A549 (cell line): Measurements from ENCODE around the gene PDE6C. TPM values are rescaled to one million over a fixed set of nuclear protein-coding genes. Genes with fewer than 3 reads are reported as not detected.
A peak's percentile ranks its signal among the peaks of the same experiment; 100 is the strongest.
"Not testable (repeated sequence)": the region's sequence is repeated elsewhere in the genome, so short reads cannot be mapped to it uniquely, and the experiment has no call there.

Experiments used
- ATAC-seq, 2 experiments: fragments of 200-7000 bp in 1 of 2; fragments of >200 bp in 1 of 2; cut with Nextera tagmentation in 1 of 2; cut with Tn5 transposase in 1 of 2; 3 replicates each; pipeline versions ENCODE4 v1.8.0 to v1.9.1; 2018 to 2020; ENCODE audit warnings: mild to moderate bottlenecking in 1 of 2, moderate library complexity in 1 of 2
- CTCF ChIA-PET: fragments of 300-600 bp; sonication (Branson Sonifier 250); formaldehyde crosslinking; extraction: SDS; loops from one replicate; lab custom pipeline; 2021; ENCODE audit warnings: antibody characterized with exemption, inconsistent platforms; lab: Yijun Ruan, JAX
- POLR2A ChIA-PET: fragments of 350-600 bp; formaldehyde crosslinking; extraction: SDS; loops from one replicate; lab custom pipeline; 2021; ENCODE audit warnings: antibody characterized with exemption, inconsistent platforms; lab: Yijun Ruan, JAX
- DNase-seq, 2 experiments: peaks; one replicate each; pipeline versions ENCODE4 v3.0.0 to v3.0.0-alpha.2; 2011 to 2016; ENCODE audit warnings: low read depth in 1 of 2, low spot score in 1 of 2
- FAIRE-seq: peaks from 2 replicates; lab custom pipeline; 2011; peaks lifted over from hg19 to GRCh38; lab: Jason Lieb, UNC
- H3K27ac ChIP-seq, 2 experiments: fragments of >200 bp; sonication (Bioruptor Twin); formaldehyde crosslinking; 3 replicates each; pipeline ENCODE4 v1.5.1; 2016 to 2017
- H3K4me1 ChIP-seq: fragments of >200 bp; sonication (Bioruptor Twin); formaldehyde crosslinking; 3 replicates; pipeline ENCODE4 v1.6.1; 2016
- H3K4me2 ChIP-seq: fragments of >200 bp; sonication (Bioruptor Twin); formaldehyde crosslinking; 3 replicates; pipeline ENCODE4 v1.6.1; 2016
- H3K4me3 ChIP-seq: fragments of >200 bp; sonication (Bioruptor Twin); formaldehyde crosslinking; 3 replicates; pipeline ENCODE4 v1.5.1; 2016
- H3K9me3 ChIP-seq: fragments of >200 bp; sonication (Bioruptor Twin); formaldehyde crosslinking; 3 replicates; pipeline ENCODE4 v1.6.1; 2016
- ATOH8 ChIP-seq: fragments of 250-450 bp; sonication (Bioruptor Pico); IDR thresholded peaks from 2 replicates; pipeline ENCODE4 v1.5.0; 2020; ENCODE audit warnings: low read depth, mild to moderate bottlenecking, moderate library complexity
- CHD2 ChIP-seq: fragments of 150-350 bp; IDR thresholded peaks from 2 replicates; pipeline ENCODE4 v1.6.1; 2014; ENCODE audit warnings: low read length; ENCODE audit not compliant: partially characterized antibody
- CHD4 ChIP-seq: fragments of 200-600 bp; sonication (generic); IDR thresholded peaks from 2 replicates; pipeline ENCODE4 v1.6.1; 2016; ENCODE audit warnings: antibody characterized with exemption, mild to moderate bottlenecking, borderline replicate concordance
- CTCF ChIP-seq: fragments of >200 bp; sonication (Bioruptor Twin); formaldehyde crosslinking; IDR thresholded peaks from 3 replicates; pipeline ENCODE4 v1.5.1; 2016
- FOXS1 ChIP-seq: fragments of 250-450 bp; sonication (Bioruptor Pico); IDR thresholded peaks from 2 replicates; pipeline ENCODE4 v1.5.0; 2020; ENCODE audit warnings: mild to moderate bottlenecking, moderate library complexity
- HEYL ChIP-seq: fragments of 250-450 bp; sonication (Bioruptor Pico); IDR thresholded peaks from 2 replicates; pipeline ENCODE4 v1.8.0; 2021; ENCODE audit warnings: mild to moderate bottlenecking, moderate library complexity
- HOXB13 ChIP-seq: fragments of 250-450 bp; sonication (Bioruptor Pico); IDR thresholded peaks from 2 replicates; pipeline ENCODE4 v1.5.0; 2020; ENCODE audit warnings: low read depth, mild to moderate bottlenecking, moderate library complexity
- JUN ChIP-seq, 2 experiments: fragments of >200 bp; sonication (Bioruptor Twin); formaldehyde crosslinking; IDR thresholded peaks; 2 replicates in 1 of 2; 3 replicates in 1 of 2; pipeline ENCODE4 v1.6.1; 2016 to 2017
- POLR2A ChIP-seq: IDR thresholded peaks from 2 replicates; pipeline ENCODE4 v1.6.1; 2012; ENCODE audit warnings: mild to moderate bottlenecking, low read length
- RAD21 ChIP-seq, 2 experiments: fragments of >200 bp in 1 of 2; sonication (Bioruptor Twin) in 1 of 2; formaldehyde crosslinking in 1 of 2; IDR thresholded peaks in 1 of 2; conservative IDR thresholded peaks in 1 of 2; 2 replicates in 1 of 2; 3 replicates in 1 of 2; pipeline ENCODE4 v1.6.1; 2012 to 2018; ENCODE audit warnings: inconsistent platforms in 1 of 2
- USF2 ChIP-seq: fragments of 450-650 bp; IDR thresholded peaks from 2 replicates; pipeline ENCODE4 v1.6.1; 2014; ENCODE audit warnings: antibody characterized with exemption
- ZSCAN20 ChIP-seq: fragments of 250-450 bp; sonication (Bioruptor Pico); IDR thresholded peaks from 2 replicates; pipeline ENCODE4 v1.8.0; 2022; ENCODE audit warnings: mild to moderate bottlenecking, moderate library complexity
- WGBS: methylation state at CpG from one replicate; pipeline ENCODE4 v1.1.6; 2017; ENCODE audit errors: missing lambda C conversion rate; 5-methylcytosine and 5-hydroxymethylcytosine counted together
- polyA plus RNA-seq, 4 experiments: library from polyadenylated mRNA; depleted of rRNA in 3 of 4; stranded (reverse); fragments of >200 nt; fragmentation: RNase III in 1 of 4; extraction: RNeasy Plus Mini Kit Qiagen cat#74134 plus additional on column Dnase treatment in 1 of 4; gene quantifications; 2 replicates in 3 of 4; 3 replicates in 1 of 4; pipeline ENCODE4 v1.2.3, GENCODE V29; 2011 to 2017

The PDE6C gene
- polyA plus RNA-seq, 2 of the 4 experiments (the other 2 are of a cell fraction), result not detected

- no peak for TF ChIP-seq FOXS1 (CRISPR knock-in tag)
- TF ChIP-seq CHD2, result no peak
- no peak for TF ChIP-seq HEYL (CRISPR knock-in tag)
- no peak for TF ChIP-seq HOXB13 (CRISPR knock-in tag)
- no peak for TF ChIP-seq CHD4
- TF ChIP-seq ATOH8 (CRISPR knock-in tag), result no peak
- TF ChIP-seq POLR2A, result no peak
- 0 out of 2 replicates have a peak, but pooled peaks have one; percentile 19 for TF ChIP-seq USF2
- H3K9me3 ChIP-seq, result no peaks in the 10 kb centered on the region
- ATAC-seq, result no peak
- H3K4me2 ChIP-seq, result no peak overlapping the region
- FAIRE-seq, result no peak
- 70% methylated on average over 2 of the region's 2 CpGs for WGBS
- H3K27ac ChIP-seq, result no peak overlapping the region
- no peak overlapping the region for H3K4me3 ChIP-seq
- no peak for DNase-seq
- CTCF ChIA-PET, result interaction anchor here (0.6 to 1.6 kb wide), 2 partner anchors 17 to 620 kb away, joined by 4 to 7 read pairs; no protein-coding TSS in a partner anchor
- H3K4me1 ChIP-seq, result peaks cover 3% of the 10 kb centered on the region; the same call in 2 of the 3 replicates
- POLR2A ChIA-PET, result no interaction called here
Measured at GRCh38 chr10:93695740-93696139, 83.4 kb downstream of the PDE6C start.

GRCh38 chr10:93696582-93696981 is 84.2 kb downstream of the PDE6C start:
- H3K27ac ChIP-seq, DNase-seq, ATAC-seq, H3K4me2 ChIP-seq, FAIRE-seq, H3K9me3 ChIP-seq, POLR2A ChIA-PET, H3K4me3 ChIP-seq: not testable (repeated sequence)
- H3K4me1 ChIP-seq, result peaks cover 12% of the 10 kb centered on the region
- WGBS, result 89% methylated on average over 2 of the region's 2 CpGs
- CTCF ChIA-PET, result interaction anchor here (1.3 to 2.0 kb wide), 2 partner anchors 8 to 321 kb away, joined by 4 to 7 read pairs; no protein-coding TSS in a partner anchor

GRCh38 chr10:93697207-93697606 is 84.9 kb downstream of the PDE6C start:
- Histone ChIP-seq H3K4me3 (no peak overlapping the region), H3K9me3 (no peaks in the 10 kb centered on the region), H3K27ac (no peak overlapping the region), H3K4me1 (peaks cover 12% of the 10 kb centered on the region), H3K4me2 (no peak overlapping the region)
- ChIA-PET CTCF (interaction anchor here (0.9 to 2.0 kb wide), 4 partner anchors 9 to 321 kb away, joined by 3 to 7 read pairs (median 5); no protein-coding TSS in a partner anchor), POLR2A (no interaction called here)
- ATAC-seq (no peak), DNase-seq (no peak), FAIRE-seq (no peak)
- WGBS, result 73% methylated on average over 2 of the region's 2 CpGs
- peak; percentile 31 for TF ChIP-seq CTCF
- TF ChIP-seq ZSCAN20 (CRISPR knock-in tag), result no peak

- POLR2A ChIA-PET, result interaction anchor here (1.0 kb wide), 1 partner anchor 114 kb away, joined by 5 read pairs; no protein-coding TSS in a partner anchor
- H3K4me3 ChIP-seq, result peak overlapping the region; percentile 81
- 3% methylated on average over 9 of the region's 9 CpGs for WGBS
- TF ChIP-seq JUN (IDR thresholded peaks at IDR 0.05) (no peak), HOXB13 (CRISPR knock-in tag) (no peak), RAD21 (conservative IDR thresholded peaks at IDR 0.05 in 1 of 2, IDR thresholded peaks at IDR 0.05 in 1 of 2) (no peak)
- TF ChIP-seq, all 56 proteins: peak for 0
- Histone ChIP-seq H3K9me3 (no peaks in the 10 kb centered on the region), H3K4me1 (peaks cover 17% of the 10 kb centered on the region), H3K4me2 (peak overlapping the region; percentile 96), H3K27ac (peak overlapping the region; percentile 84 to 87)
- ATAC-seq (peak in 1 of 2 experiments; percentile 38; a peak in 3 of 6 replicates), FAIRE-seq (no peak), DNase-seq (peak in 1 of 2 experiments; percentile 12)
- CTCF ChIA-PET, result interaction anchor here (0.6 to 1.6 kb wide), 10 partner anchors 11 to 685 kb away, joined by 3 to 8 read pairs (median 4); partner anchors contain the start of gene LGI1
Measured at GRCh38 chr10:93701866-93702209, 89.5 kb downstream of the PDE6C start.
